CD4-positive, alpha-beta T cell treated with Interleukin-6 for 4 hours (primary cell): Measurements from ENCODE around the gene SLC2A1.
"Not testable (repeated sequence)": the region's sequence is repeated elsewhere in the genome, so short reads cannot be mapped to it uniquely, and the experiment has no call there.

Experiments used
- DNase-seq: peaks from one replicate; pipeline ENCODE4 v3.0.0-alpha.2; 2020; ENCODE audit warnings: mixed read lengths

Gene SLC2A1

GRCh38 chr1:42927920-42928505 is 30.7 kb downstream of the SLC2A1 start:
- DNase-seq = no peak

- DNase-seq = no peak
Observed at GRCh38 chr1:42927274-42927841, 31.3 kb downstream of the SLC2A1 start.

GRCh38 chr1:42926879-42927242 is 31.8 kb downstream of the SLC2A1 start:
- DNase-seq = no peak

- DNase-seq = no peak
Observed at GRCh38 chr1:42926235-42926878, 32.3 kb downstream of the SLC2A1 start.

- DNase-seq = no peak
Observed at GRCh38 chr1:42924851-42925760, 33.6 kb downstream of the SLC2A1 start.

GRCh38 chr1:42924082-42924850 is 34.4 kb downstream of the SLC2A1 start:
- peak; percentile 93 for DNase-seq

GRCh38 chr1:42923367-42924081 is 35.1 kb downstream of the SLC2A1 start:
- DNase-seq = peak; percentile 52

GRCh38 chr1:42922687-42923366 is 35.8 kb downstream of the SLC2A1 start:
- peak; percentile 69 for DNase-seq

- DNase-seq = no peak
Observed at GRCh38 chr1:42921769-42922168, 36.9 kb downstream of the SLC2A1 start.

- DNase-seq = not testable (repeated sequence)
Observed at GRCh38 chr1:42919651-42920050, 39.0 kb downstream of the SLC2A1 start.

GRCh38 chr1:42917241-42917495 is 41.5 kb downstream of the SLC2A1 start:
- no peak for DNase-seq

- no peak for DNase-seq
Observed at GRCh38 chr1:42915456-42915855, 43.2 kb downstream of the SLC2A1 start.

- DNase-seq = no peak
Observed at GRCh38 chr1:42914092-42914627, 44.5 kb downstream of the SLC2A1 start.

- DNase-seq = peak; percentile 67
Observed at GRCh38 chr1:42913426-42914091, 45.1 kb downstream of the SLC2A1 start.

- DNase-seq = no peak
Observed at GRCh38 chr1:42910985-42911384, 47.7 kb downstream of the SLC2A1 start.

GRCh38 chr1:42908046-42908445 is 50.6 kb downstream of the SLC2A1 start:
- DNase-seq = no peak

- no peak for DNase-seq
Observed at GRCh38 chr1:42904434-42904833, 54.2 kb downstream of the SLC2A1 start.

- DNase-seq = not testable (repeated sequence)
Observed at GRCh38 chr1:42899960-42900359, 58.7 kb downstream of the SLC2A1 start.

GRCh38 chr1:42891465-42892138 is 67.1 kb downstream of the SLC2A1 start:
- DNase-seq = no peak

GRCh38 chr1:42889264-42889663 is 69.4 kb downstream of the SLC2A1 start:
- no peak for DNase-seq
